Esophagus muscularis mucosa (tissue), 4 donors: ENCODE data around the gene ANKHD1.

Experiments used
- EP300 ChIP-seq: sonication (generic); formaldehyde crosslinking; IDR thresholded peaks from one replicate; pipeline ENCODE4 v1.6.1; 2017; ENCODE audit warnings: antibody characterized with exemption
- POLR2A ChIP-seq: fragments of 450-650 bp; IDR thresholded peaks from one replicate; pipeline ENCODE4 v1.6.1; 2017; ENCODE audit warnings: antibody characterized with exemption, moderate library complexity, mild to moderate bottlenecking, low read depth
- POLR2AphosphoS5 ChIP-seq, 2 donors: sonication (generic); formaldehyde crosslinking; IDR thresholded peaks; one replicate each; pipeline ENCODE4 v1.6.1; 2017; ENCODE audit warnings: antibody characterized with exemption in 2 of 2
- TF ChIP-seq, protein P1 (sequence below), 3 experiments: fragments of 200-600 bp in 2 of 3; fragments of 450-650 bp in 1 of 3; sonication (generic) in 2 of 3; IDR thresholded peaks; one replicate each; pipeline ENCODE4 v1.5.1; 2017 to 2019; ENCODE audit warnings: antibody characterized with exemption in 3 of 3, mild to moderate bottlenecking in 2 of 3, moderate library complexity in 1 of 3

DNA sequence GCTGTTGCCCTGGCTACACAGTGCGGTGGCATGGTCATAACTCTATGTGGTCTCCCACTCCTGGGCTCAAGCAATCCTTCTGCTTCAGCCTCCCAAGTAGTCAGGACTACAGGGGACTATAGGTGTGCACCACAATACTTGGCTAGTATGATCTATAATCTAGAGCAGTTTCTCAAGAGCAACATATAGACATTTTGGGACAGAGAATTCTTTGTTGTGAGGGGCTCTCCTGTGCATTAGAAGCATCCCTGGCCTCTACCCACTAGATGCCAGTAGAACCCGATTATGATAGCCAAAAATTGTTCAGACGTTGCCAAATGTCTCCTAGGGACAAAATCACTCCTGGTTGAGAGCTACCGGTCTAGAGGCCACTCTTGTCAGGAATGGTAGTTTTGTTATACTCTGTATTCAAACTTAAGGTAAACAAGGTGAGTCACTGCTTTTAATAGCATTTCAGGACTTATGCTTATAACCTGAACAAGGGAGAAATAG is 7.2 kb downstream of the ANKHD1 start:
- TF ChIP-seq, protein P1, sequence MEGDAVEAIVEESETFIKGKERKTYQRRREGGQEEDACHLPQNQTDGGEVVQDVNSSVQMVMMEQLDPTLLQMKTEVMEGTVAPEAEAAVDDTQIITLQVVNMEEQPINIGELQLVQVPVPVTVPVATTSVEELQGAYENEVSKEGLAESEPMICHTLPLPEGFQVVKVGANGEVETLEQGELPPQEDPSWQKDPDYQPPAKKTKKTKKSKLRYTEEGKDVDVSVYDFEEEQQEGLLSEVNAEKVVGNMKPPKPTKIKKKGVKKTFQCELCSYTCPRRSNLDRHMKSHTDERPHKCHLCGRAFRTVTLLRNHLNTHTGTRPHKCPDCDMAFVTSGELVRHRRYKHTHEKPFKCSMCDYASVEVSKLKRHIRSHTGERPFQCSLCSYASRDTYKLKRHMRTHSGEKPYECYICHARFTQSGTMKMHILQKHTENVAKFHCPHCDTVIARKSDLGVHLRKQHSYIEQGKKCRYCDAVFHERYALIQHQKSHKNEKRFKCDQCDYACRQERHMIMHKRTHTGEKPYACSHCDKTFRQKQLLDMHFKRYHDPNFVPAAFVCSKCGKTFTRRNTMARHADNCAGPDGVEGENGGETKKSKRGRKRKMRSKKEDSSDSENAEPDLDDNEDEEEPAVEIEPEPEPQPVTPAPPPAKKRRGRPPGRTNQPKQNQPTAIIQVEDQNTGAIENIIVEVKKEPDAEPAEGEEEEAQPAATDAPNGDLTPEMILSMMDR (IDR thresholded peaks at IDR 0.05) = no peak
- TF ChIP-seq POLR2A (no peak), EP300 (no peak), POLR2AphosphoS5 (IDR thresholded peaks at IDR 0.05) (no peak)
